CD4-positive, alpha-beta T cell treated with Interleukin-6 for 4 hours (primary cell): ENCODE measurements around the gene PTGER1.
"Not testable (repeated sequence)": the region's sequence is repeated elsewhere in the genome, so short reads cannot be mapped to it uniquely, and the experiment has no call there.

Experiments used
- DNase-seq: peaks from one replicate; pipeline ENCODE4 v3.0.0-alpha.2; 2020; ENCODE audit warnings: mixed read lengths

The PTGER1 gene

DNA sequence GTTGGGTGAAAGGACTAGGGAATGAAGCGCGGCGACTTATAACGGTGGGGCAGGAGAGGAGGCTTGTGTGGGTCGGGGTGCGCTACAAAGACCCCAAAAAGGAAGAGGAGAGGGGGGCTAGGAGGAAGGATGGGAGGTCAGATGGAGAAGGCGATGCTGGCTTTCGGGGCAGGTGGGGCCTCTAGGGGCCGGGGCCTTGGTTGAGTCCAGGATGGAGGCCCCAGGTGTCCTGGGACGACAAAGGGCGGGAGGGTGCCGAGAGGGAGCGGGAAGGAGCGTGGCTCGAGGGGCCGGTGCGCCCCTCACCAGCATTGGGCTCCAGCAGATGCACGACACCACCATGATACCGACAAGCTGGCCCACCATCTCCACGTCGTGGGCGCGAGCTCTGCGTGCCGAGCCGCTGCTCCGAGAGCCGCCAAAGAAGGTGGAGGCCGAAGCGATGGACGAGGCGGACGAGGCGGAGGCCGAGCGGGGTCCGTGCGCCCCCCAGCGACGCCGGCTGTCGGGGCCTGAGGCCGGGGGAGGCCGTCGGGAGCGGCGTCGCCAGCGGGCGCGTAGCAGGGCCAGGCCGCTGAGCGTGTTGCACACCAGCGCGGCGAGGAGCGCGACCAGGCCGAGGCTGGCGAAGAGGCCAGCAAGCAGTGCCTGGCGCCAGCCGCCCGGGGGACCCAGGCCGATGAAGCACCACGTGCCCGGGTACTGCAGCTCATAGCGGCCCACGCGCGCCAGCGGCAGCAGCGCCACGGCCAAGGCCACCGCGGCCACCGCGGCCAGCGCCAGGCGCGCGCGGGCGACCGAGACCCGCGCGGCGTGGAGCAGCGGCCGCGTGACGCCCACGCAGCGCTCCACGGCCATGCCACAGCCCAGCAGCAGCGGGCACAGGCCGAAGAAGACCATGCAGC, 1.8 kb downstream of the PTGER1 start:
- DNase-seq = no peak

DNA sequence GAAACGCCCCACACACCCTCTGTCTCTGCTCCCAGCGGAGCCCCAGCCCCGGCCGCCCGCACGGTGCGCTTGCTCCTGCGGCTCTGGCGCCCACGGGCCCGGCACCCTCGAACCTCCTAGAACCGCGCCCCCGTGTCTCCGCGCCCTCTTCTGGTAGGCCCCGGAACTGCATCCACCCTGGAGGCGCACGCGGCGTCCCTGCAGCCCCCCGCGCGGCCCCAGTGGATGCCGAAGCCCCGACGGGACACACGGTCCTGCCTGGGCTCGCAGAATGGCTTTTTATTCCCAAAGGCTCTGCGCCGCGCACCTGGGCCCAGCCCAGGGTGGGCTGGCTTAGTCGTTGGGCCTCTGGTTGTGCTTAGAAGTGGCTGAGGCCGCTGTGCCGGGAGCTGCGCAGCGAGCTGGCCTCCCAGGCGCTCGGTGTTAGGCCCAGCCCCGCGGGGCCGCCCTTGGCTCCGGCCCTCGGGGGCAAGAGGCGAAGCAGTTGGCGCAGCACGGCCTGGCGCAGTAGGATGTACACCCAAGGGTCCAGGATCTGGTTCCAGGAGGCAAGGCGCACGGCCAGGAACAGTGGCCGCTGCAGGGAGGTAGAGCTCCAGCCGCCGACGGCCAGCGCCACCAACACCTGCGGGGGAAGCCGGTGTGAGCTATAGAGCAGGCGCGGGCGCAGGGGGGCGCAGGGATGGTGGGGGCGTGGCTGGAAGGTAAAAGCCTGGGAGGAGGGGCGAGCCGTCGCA, 2.8 kb downstream of the PTGER1 start:
- peak; percentile 85 for DNase-seq

DNA sequence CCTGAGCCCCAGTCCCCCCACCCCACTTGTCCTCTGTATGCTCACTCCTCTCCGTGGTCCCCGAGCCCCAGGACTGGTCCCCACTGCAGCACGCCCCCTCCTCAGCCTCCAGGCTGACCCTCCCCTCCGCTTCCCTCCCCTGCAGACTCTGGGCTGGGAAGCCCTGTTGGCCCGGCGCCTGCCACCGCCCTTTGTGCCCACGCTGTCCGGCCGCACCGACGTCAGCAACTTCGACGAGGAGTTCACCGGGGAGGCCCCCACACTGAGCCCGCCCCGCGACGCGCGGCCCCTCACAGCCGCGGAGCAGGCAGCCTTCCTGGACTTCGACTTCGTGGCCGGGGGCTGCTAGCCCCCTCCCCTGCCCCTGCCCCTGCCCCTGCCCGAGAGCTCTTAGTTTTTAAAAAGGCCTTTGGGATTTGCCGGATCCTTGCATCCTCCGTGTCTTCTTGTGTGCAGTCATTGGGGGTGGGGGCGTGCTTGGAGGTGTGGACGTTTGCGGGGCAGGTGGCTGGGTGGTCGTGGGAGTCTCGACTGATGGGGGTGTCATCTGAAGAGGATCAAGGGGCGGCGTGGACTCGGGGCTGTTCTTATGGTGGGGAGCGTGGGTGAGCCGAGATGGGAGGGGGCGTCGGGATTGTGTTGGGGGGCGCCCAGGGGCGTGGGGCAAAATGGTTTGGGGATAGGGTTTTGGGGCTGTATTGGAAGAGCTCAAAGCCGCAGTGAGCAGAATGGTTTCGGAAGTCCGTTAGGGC, 3.5 kb downstream of the PTGER1 start:
- no peak for DNase-seq

DNA sequence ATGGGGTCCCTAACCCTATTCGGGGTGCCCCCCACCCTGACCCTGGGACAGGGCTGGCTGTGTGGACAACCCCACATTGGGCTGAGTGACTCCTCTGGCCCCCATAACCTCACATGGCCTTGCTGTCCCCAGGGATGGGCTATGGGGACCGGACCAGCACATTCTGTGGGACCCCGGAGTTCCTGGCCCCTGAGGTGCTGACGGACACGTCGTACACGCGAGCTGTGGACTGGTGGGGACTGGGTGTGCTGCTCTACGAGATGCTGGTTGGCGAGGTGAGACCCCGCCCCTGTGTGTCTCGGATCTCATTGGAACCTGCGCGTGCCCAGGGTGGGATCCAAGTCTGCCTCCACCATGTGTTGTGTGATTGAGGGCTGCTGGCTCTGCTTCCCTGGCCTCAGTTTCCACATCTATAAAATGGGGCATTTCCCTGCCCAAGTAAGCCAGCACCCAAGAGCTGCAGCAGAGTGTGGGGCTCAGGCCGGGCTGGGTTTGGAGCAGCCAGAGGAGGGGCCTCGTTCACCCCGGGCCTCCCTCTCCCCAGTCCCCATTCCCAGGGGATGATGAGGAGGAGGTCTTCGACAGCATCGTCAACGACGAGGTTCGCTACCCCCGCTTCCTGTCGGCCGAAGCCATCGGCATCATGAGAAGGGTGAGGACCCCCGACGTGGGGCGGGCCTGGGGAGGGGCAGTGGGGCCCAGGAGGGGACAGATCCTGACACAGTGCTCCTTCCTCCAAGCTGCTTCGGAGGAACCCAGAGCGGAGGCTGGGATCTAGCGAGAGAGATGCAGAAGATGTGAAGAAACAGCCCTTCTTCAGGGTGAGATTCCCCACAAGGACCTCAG, 4.9 kb downstream of the PTGER1 start:
- no peak for DNase-seq

DNA sequence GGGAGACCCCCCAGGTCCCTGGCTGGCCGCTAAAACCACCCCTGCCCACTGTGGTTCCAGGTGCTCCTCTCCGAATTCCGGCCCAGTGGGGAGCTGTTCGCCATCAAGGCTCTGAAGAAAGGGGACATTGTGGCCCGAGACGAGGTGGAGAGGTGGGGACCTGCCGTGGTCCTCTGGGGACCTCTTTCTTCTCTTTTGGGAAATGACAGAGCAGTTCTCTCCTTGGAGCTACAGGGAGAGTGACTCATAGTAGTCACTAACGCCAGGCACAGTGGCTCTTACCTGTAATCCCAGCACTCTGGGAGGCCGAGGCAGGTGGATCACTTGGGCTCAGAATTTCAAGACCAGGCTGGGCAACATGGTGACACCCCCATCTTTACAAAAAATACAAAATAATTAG, 7.3 kb downstream of the PTGER1 start:
- no peak for DNase-seq

DNA sequence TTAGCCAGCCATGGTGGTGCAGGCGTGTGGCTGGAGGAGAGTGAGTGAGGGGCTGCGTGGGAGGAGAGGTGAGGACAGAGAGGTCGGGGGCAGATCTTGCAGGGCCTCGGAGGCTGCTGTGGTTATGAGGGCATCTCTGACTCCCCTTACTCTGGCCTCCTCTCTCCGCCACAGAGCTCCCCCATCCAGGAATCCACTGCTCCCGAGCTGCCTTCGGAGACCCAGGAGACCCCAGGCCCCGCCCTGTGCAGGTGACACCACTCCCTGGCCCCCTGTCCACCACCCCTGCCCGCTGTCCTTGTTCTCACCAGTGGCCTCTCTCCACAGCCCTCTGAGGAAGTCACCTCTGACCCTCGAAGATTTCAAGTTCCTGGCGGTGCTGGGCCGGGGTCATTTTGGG, 7.8 kb downstream of the PTGER1 start:
- DNase-seq = no peak

DNA sequence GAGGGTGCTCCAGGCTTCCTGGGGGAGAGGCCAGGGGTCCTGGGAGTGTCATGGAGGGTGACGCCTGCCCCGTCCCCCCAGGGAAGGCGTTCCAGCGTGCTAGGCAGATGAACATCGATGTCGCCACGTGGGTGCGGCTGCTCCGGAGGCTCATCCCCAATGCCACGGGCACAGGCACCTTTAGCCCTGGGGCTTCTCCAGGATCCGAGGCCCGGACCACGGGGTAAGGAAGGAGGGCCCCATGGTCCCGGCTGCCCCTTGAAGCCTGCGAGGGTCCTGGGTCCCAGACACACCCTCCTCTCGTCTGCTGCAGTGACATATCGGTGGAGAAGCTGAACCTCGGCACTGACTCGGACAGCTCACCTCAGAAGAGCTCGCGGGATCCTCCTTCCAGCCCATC, 11.4 kb downstream of the PTGER1 start:
- no peak for DNase-seq

DNA sequence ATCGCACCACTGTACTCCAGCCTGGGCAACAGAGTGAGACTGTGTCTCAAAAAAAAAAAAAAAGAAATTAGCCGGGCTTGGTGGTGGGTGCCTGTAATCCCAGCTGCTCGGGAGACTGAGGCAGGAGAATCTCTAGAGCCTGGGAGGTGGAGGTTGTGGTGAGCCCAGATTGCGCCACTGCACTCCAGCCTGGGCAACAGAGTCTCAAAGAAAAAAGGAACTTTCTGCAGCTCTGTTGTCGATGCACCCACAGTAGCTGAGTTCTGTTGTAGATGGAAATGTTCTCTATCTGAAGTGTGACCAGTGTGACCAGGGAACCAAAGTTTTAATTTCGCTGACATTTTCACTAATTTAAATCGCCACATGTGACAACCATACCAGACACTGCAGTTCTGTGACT, 12.8 kb downstream of the PTGER1 start:
- DNase-seq = not testable (repeated sequence)

DNA sequence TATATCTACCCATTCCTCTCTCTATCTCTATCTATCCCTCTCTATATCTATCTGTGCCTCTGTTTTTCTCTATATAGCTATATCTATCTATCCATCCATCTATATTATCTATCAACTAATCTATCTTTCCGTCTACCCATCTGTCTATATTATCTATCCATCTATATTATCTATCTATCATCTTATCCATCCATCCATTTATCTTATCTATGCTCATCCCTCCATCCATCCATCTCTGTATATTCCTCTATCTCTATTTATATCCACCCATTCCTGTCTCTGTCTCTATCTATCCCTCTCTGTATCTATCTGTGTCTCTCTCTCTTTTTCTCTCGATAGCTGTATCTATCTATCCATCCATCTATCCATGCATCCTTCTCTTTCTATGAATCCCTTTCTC, 14.2 kb downstream of the PTGER1 start:
- DNase-seq = no peak

DNA sequence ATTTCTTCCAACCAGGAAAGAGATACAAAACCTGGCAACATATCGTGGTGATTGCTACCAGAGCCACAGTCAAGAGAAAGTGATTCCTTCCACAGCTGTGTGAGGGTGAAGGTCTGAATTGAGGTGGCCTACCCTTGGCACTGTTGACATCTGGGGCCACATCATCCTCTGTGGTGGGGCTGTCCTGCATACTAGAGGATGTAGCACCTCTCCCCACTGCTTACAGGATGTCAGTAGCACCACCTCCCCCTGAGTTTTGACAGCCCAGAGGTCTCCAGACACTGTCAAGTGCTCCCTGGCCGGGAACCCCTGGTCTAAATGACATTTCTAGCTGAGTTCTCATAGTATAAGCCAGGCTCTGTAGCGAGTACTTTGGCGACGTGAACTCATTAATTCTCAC, 15.5 kb downstream of the PTGER1 start:
- DNase-seq = no peak

DNA sequence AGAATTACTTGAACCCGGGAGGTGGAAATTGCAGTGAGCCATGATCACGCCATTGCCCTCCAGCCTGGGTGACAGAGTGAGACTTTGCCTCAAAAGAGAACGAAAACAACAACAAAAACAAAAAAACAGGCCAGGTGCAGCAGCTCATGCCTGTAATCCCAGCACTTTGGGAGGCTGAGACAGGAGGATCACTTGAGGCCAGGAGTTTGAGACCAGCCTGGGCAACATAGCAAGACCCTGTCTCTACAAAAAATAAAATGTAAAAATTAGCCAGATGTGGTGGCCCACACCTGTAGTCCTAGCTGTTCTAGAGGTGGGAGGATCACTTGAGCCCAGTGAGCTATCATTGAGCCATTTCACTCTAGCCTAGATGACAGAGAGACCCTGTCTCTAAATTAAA, 22.9 kb downstream of the PTGER1 start:
- DNase-seq = not testable (repeated sequence)

DNA sequence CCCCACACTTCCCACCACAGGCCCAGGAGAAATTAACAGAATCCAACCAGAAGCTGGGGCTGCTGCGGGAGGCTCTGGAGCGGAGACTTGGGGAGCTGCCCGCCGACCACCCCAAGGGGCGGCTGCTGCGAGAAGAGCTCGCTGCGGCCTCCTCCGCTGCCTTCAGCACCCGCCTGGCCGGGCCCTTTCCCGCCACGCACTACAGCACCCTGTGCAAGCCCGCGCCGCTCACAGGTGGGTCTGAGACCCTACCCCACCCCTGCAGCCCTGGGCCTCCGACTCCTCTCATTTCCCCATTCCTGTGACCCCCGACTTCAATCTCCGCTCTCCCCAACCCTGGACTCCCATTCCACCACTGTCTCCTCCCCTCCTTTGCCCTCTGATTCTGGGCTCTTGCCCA, 24.3 kb downstream of the PTGER1 start:
- no peak for DNase-seq

DNA sequence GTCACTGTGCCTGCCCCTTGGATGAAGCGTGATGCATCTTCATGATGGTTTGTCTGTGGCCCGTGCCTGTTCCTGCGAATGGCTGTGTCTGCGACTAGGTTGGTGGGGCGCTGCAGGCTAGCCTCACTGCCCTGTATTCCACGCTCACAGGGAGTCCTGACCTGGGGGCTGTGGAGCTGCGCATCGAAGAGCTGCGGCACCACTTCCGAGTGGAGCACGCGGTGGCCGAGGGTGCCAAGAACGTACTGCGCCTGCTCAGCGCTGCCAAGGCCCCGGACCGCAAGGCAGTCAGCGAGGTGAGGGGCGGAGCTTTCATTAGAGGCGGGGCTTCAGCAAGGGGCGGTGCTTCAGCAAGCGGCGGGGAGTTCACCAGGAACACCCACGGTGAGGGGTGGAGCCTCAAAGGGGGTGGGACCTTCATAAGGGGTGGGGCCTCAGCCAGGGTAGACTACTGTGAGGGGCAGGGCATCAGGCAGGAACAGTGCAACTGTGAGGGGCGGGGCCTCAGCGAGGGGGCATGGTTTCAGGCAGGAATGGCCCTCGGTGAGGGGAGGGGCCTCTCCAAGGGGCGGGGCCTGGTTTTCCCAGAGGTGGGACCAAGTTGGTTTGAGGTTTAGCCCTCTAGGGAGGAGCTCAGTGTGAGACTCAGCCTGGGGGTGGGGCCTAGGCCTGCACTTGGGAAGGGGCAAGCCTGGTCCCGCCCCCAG, 24.8 kb downstream of the PTGER1 start:
- DNase-seq = peak; percentile 34

DNA sequence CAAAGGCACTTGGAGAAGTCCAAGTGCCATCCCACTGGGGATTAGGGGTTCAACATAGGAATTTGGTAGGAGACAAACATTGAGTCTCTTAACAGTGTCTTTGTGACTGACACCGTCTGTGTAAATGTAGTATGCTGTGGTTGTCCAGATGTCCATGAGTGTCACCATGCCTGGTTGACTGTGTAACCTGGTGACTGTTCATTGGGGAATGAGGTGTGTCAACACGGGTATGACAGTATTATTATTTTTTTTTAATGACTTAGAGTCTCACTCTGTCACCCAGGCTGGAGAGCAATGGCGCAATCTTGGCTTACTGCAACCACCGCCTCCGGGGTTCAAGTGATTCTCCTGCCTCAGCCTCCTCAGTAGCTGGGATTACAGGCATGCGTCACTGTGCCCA, 25.8 kb downstream of the PTGER1 start:
- DNase-seq = no peak

DNA sequence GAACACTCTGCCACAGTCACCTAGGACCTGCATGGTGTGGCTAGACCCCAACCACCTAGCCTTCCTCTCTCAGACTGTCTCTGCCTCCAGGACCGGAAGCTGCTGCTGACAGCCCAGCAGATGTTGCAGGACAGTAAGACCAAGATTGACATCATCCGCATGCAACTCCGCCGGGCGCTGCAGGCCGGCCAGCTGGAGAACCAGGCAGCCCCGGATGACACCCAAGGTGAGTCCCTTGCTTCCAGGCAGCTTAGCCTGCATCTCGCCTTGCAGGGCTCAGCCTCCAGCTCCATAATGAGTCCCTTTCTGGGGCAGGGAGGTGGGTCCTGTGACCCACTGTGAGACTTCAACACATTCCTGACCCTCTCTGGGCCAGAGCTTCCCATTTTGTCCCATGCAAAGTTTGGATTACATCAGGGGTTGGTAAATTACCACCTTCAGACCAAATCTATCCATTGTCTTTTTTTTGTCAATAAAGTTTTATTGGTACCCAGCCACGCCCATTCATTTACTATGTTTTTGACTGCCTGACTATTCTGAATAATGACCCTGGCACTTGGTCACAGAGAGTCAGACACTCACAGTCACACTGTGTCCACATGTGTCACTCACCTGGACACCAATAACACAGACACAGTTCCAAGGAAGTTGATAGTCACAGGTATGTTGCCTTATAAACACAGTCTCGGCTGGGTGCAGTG, 28.7 kb downstream of the PTGER1 start:
- DNase-seq = no peak

DNA sequence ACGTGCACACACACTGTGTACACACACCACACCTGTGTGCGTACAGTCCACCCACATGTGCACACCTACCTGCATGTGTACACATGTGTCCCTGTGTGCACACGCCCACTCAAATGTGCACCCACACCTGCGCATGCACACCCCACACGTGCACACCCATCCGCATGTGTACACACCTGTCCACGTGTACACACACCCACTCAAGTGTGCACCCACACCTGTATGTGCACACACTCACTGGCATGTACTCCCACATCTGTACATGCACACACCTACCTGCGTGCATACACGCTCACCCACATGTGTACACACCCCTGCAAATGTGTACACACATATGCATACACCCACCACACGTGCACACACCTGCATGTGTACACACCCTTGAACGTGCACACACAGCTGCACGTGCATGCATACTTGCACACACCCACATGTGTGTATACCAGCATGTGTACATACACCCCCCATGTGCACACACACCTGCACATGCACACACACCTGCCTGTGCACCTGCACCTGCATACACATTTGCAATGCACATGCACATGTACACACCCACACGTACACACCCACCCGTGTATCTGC, 31.4 kb downstream of the PTGER1 start:
- DNase-seq = no peak

DNA sequence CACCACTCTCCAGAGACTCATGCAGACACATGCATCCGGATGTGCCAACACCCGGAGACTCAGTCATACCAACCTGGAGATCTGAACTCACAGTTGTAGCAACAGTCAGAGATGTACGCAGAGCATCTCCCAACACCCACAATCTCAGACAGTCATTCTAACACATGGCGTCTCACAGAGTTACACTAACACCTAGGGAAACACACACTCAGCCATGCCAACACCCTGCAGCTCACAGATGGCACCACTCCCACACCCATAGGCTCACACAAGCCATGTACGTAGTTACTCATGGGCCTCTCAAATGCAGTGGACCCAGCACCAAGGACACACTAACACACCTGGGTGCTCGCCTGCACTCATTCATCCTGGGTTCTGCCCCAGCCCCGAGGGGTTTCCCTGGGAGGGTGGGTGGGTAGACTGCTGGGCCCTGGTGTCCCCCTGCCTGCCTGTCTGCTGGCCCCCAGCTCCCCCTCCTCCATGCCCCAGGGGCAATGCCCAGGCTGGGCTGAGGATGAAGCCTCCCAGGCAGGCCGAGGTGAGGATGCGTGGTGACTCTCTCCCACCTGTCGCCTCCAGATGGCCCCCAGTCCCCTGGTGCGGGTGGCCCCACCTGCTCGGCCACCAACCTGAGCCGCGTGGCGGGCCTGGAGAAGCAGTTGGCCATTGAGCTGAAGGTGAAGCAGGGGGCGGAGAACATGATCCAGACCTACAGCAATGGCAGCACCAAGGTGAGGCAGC, 32.1 kb downstream of the PTGER1 start:
- DNase-seq = no peak

DNA sequence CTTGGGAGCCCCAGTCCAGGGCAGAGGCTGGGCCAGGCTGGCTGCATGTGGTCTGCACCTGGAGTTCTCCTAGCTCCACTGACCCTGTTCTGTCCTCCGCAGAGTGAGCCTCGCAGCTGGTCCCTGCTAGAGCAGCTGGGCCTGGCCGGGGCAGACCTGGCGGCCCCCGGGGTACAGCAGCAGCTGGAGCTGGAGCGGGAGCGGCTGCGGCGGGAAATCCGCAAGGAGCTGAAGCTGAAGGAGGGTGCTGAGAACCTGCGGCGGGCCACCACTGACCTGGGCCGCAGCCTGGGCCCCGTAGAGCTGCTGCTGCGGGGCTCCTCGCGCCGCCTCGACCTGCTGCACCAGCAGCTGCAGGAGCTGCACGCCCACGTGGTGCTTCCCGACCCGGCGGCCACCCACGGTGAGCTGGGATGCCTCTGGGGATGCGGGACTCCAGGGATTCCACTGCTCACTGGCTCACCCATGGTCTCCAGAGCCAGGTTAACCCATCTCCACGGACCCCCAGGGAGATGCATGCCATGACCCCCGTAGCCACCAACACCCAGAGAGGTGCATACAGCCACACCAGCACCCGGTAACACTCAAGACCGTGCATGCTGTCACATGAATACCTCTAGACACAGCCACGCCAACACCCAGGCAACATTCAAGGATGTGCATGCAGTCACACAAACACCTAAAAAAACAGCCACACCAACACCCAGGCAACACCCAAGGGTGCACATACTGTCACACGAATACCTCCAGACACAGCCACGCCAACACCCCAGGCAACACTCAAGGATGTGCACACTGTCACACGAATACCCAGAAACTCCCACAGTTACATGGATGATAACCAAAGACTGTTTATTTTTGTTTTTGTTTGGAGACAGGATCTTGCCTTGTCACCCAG, 33.9 kb downstream of the PTGER1 start:
- DNase-seq = no peak

DNA sequence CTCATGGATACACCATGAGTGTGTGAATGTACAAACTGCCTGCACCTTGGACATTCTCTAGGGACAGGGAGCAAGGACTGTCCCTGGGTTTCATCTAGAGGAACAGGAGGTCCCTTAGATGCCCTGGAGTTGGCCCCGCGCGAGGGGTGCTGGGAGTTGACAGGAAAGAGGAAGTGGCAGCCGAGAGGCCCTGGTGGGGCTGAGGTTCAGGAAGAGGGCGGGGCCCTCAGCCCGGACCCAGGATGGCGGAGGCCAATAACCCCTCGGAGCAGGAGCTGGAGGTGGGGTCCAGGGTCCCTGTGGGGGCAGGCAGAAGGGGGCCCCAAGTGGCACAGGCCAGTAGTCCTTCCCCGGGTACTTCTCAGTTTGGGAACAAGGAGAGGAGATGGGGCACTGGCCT, 35.1 kb downstream of the PTGER1 start:
- peak; percentile 86 for DNase-seq
